Activated T-helper 17 cell treated with anti-CD3 and anti-CD28 coated beads, Interleukin-2, amount 50 U/mL, for 72 hours (primary cell): Measurements from ENCODE around the gene CTU2. TPM values are rescaled to one million over a fixed set of nuclear protein-coding genes. Genes with fewer than 3 reads are reported as not detected.

ENCODE experiments used
- ATAC-seq: fragments of 150-1000 bp; cut with Tn5 transposase; replicated peaks from 2 replicates; pipeline ENCODE4 v1.10.0; 2021; ENCODE audit warnings: mild to moderate bottlenecking, moderate library complexity
- H3K27ac Mint-ChIP-seq: one replicate; pipeline ENCODE4 v1.8.0; 2022; ENCODE audit warnings: mixed read lengths
- H3K27me3 Mint-ChIP-seq: one replicate; pipeline ENCODE4 v1.8.0; 2022; ENCODE audit warnings: mixed read lengths
- H3K36me3 Mint-ChIP-seq: one replicate; pipeline ENCODE4 v1.8.0; 2022; ENCODE audit warnings: low read depth, mild to moderate bottlenecking, mixed read lengths
- H3K4me1 Mint-ChIP-seq: one replicate; pipeline ENCODE4 v1.8.0; 2022; ENCODE audit warnings: mixed read lengths
- H3K4me3 Mint-ChIP-seq: one replicate; pipeline ENCODE4 v1.8.0; 2022; ENCODE audit warnings: mild to moderate bottlenecking, mixed read lengths
- H3K9me3 Mint-ChIP-seq: one replicate; pipeline ENCODE4 v1.8.0; 2022; ENCODE audit warnings: mixed read lengths
- total RNA-seq, 2 donors: library from RNA; stranded (reverse); gene quantifications; one replicate each; pipeline ENCODE4 v1.2.3, GENCODE V29; 2022

CTU2 gene
- total RNA-seq, 2 donors from 2014 or later, result 19.8 to 31.8 TPM

- H3K36me3 Mint-ChIP-seq, result peaks cover 6% of the 10 kb centered on the region
- no peak overlapping the region for H3K4me3 Mint-ChIP-seq
- no peaks in the 10 kb centered on the region for H3K27me3 Mint-ChIP-seq
- no peaks in the 10 kb centered on the region for H3K9me3 Mint-ChIP-seq
- no peak for ATAC-seq
- H3K4me1 Mint-ChIP-seq, result peaks cover 11% of the 10 kb centered on the region
- H3K27ac Mint-ChIP-seq, result no peak overlapping the region
Observed at GRCh38 chr16:88755745-88756443, 49.6 kb downstream of the CTU2 start.

DNA sequence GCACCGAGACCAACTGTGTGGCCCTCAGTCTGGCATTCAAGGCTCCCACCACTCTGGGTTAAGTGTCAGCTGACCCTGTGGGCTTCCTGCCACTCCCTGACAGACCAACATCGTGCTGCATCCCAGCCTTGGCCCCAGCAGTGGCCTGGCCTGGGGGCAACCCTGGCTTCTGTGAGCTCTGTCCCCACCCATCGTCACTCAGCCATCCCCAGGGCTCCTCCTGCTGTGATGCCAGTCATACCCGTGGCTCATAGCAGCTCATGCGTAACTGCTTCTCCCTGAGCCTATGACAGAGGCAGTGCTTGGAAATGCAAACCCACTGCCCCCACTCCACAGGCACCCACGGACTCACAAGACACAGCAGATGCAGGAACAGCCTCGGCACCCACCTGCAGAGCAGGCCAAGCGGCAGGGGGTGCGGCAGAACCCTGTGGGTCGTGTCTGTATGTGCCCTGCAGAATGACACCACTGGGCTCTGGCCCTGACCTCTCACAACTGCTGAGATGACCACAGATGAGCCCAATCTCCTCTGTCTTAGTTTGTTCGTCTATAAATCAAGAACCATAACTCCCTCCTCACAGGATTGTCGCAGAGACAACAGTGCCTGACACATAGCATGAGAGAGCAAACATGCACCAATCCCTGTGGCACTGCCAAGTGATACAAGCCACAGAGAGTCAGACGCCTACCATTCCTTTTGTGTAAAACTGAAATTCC lies 52.1 kb downstream of the CTU2 start:
- ATAC-seq, result no peak
- Mint-ChIP-seq H3K36me3 (peaks cover 4% of the 10 kb centered on the region), H3K4me3 (no peak overlapping the region), H3K4me1 (peaks cover 14% of the 10 kb centered on the region), H3K27ac (peak overlapping the region; percentile 83), H3K9me3 (no peaks in the 10 kb centered on the region), H3K27me3 (no peaks in the 10 kb centered on the region)

GRCh38 chr16:88758944-88759244 lies 52.6 kb downstream of the CTU2 start:
- Mint-ChIP-seq H3K4me3 (peak overlapping the region; percentile 64), H3K36me3 (peaks cover 9% of the 10 kb centered on the region), H3K4me1 (peaks cover 12% of the 10 kb centered on the region), H3K27ac (peak overlapping the region; percentile 83), H3K9me3 (no peaks in the 10 kb centered on the region), H3K27me3 (no peaks in the 10 kb centered on the region)
- ATAC-seq, result no peak

GRCh38 chr16:88759245-88759975 lies 53.1 kb downstream of the CTU2 start:
- Mint-ChIP-seq H3K27me3 (no peaks in the 10 kb centered on the region), H3K4me1 (peaks cover 12% of the 10 kb centered on the region), H3K4me3 (peak overlapping the region; percentile 64), H3K36me3 (peaks cover 14% of the 10 kb centered on the region), H3K9me3 (no peaks in the 10 kb centered on the region), H3K27ac (peak overlapping the region; percentile 83)
- ATAC-seq, result peak; percentile 76

DNA sequence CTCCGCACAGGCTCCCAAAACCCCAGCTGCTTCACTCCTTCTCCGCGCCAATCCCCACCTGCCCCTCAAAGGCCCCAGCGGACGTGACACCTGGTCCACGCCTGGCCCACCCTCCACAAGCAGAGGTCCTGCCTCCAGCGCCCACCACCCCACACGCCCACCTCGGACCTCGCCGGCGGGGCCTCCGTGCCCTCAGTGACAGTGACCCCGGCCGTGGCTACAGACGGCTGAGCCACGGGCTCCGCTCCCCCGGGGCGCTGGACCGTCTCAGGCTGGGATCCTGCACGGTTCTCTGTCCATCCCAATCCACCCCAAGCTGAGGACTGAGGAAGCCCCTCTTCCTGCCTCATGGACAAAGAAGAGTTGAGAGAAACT lies 53.7 kb downstream of the CTU2 start:
- Mint-ChIP-seq H3K9me3 (no peaks in the 10 kb centered on the region), H3K27me3 (no peaks in the 10 kb centered on the region), H3K27ac (no peak overlapping the region), H3K36me3 (peaks cover 15% of the 10 kb centered on the region), H3K4me3 (peak overlapping the region; percentile 16), H3K4me1 (peaks cover 12% of the 10 kb centered on the region)
- no peak for ATAC-seq

GRCh38 chr16:88760424-88761142 lies 54.3 kb downstream of the CTU2 start:
- Mint-ChIP-seq H3K27me3 (no peaks in the 10 kb centered on the region), H3K9me3 (no peaks in the 10 kb centered on the region), H3K4me3 (peak overlapping the region; percentile 16), H3K27ac (no peak overlapping the region), H3K4me1 (peaks cover 12% of the 10 kb centered on the region), H3K36me3 (peaks cover 15% of the 10 kb centered on the region)
- no peak for ATAC-seq

- H3K27me3 Mint-ChIP-seq, result no peaks in the 10 kb centered on the region
- no peak overlapping the region for H3K4me3 Mint-ChIP-seq
- peaks cover 20% of the 10 kb centered on the region for H3K36me3 Mint-ChIP-seq
- H3K27ac Mint-ChIP-seq, result no peak overlapping the region
- peaks cover 12% of the 10 kb centered on the region for H3K4me1 Mint-ChIP-seq
- ATAC-seq, result no peak
- no peaks in the 10 kb centered on the region for H3K9me3 Mint-ChIP-seq
Observed at GRCh38 chr16:88761143-88761534, 54.8 kb downstream of the CTU2 start.

- ATAC-seq, result no peak
- H3K4me3 Mint-ChIP-seq, result no peak overlapping the region
- H3K4me1 Mint-ChIP-seq, result peaks cover 13% of the 10 kb centered on the region
- H3K36me3 Mint-ChIP-seq, result peaks cover 22% of the 10 kb centered on the region
- no peak overlapping the region for H3K27ac Mint-ChIP-seq
- H3K27me3 Mint-ChIP-seq, result no peaks in the 10 kb centered on the region
- no peaks in the 10 kb centered on the region for H3K9me3 Mint-ChIP-seq
Observed at GRCh38 chr16:88761830-88762229, 55.5 kb downstream of the CTU2 start.

GRCh38 chr16:88762258-88762870 lies 56.1 kb downstream of the CTU2 start:
- Mint-ChIP-seq H3K4me1 (peaks cover 18% of the 10 kb centered on the region), H3K36me3 (peaks cover 22% of the 10 kb centered on the region), H3K9me3 (no peaks in the 10 kb centered on the region), H3K27me3 (no peaks in the 10 kb centered on the region), H3K27ac (no peak overlapping the region), H3K4me3 (no peak overlapping the region)
- no peak for ATAC-seq

GRCh38 chr16:88762941-88763340 lies 56.6 kb downstream of the CTU2 start:
- peak overlapping the region; percentile 52 for H3K27ac Mint-ChIP-seq
- no peaks in the 10 kb centered on the region for H3K9me3 Mint-ChIP-seq
- no peak for ATAC-seq
- no peak overlapping the region for H3K4me3 Mint-ChIP-seq
- peaks cover 20% of the 10 kb centered on the region for H3K4me1 Mint-ChIP-seq
- H3K36me3 Mint-ChIP-seq, result peaks cover 22% of the 10 kb centered on the region
- H3K27me3 Mint-ChIP-seq, result no peaks in the 10 kb centered on the region

DNA sequence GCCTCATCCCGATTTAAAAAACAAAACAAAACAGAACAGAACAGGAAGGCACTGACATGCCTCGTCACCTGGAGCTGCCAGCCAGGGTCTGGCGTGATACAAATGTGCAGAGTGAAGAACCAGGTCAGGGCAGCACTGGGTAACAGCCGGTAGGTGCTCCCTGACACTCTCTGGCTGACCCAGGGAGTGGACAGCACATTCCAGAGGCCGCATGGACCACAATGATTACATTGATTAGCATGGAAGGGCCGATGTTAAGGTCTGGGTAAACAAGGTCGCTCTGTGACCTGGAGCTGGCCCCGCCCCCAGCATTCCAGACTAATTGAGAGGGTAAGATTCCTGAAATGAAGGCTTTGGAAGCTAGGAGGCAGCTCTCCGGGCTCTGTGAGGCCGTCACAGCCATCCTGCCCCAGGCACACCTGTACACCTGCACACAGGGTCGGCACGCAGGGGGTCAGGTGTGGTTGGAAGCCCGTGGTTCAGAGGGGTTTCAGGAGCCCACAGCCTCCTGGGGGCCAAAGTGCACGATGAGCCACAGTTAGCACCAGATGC lies 57.3 kb downstream of the CTU2 start:
- Mint-ChIP-seq H3K27me3 (no peaks in the 10 kb centered on the region), H3K36me3 (peaks cover 22% of the 10 kb centered on the region), H3K4me1 (peaks cover 20% of the 10 kb centered on the region), H3K27ac (peak overlapping the region; percentile 52), H3K9me3 (no peaks in the 10 kb centered on the region), H3K4me3 (no peak overlapping the region)
- no peak for ATAC-seq

- no peak for ATAC-seq
- Mint-ChIP-seq H3K4me1 (peaks cover 20% of the 10 kb centered on the region), H3K9me3 (no peaks in the 10 kb centered on the region), H3K27ac (peak overlapping the region; percentile 52), H3K27me3 (no peaks in the 10 kb centered on the region), H3K4me3 (no peak overlapping the region), H3K36me3 (peaks cover 24% of the 10 kb centered on the region)
Observed at GRCh38 chr16:88764080-88764479, 57.8 kb downstream of the CTU2 start.

GRCh38 chr16:88764913-88765349 lies 58.6 kb downstream of the CTU2 start:
- Mint-ChIP-seq H3K27me3 (no peaks in the 10 kb centered on the region), H3K27ac (no peak overlapping the region), H3K36me3 (peaks cover 30% of the 10 kb centered on the region), H3K4me1 (peaks cover 15% of the 10 kb centered on the region), H3K4me3 (no peak overlapping the region), H3K9me3 (no peaks in the 10 kb centered on the region)
- no peak for ATAC-seq
